HCT116 (cell line): Measurements from ENCODE around the gene NT5DC3. TPM values are rescaled to one million over a fixed set of nuclear protein-coding genes. Genes with fewer than 3 reads are reported as not detected.

Experiments used
- ATAC-seq: fragments of 200-7000 bp; cut with Tn5 transposase; 2 replicates; pipeline ENCODE4 v1.9.1; 2020; ENCODE audit warnings: mild to moderate bottlenecking, moderate library complexity
- BruUV-seq: library from RNA; stranded (reverse); fragments of 400-500 nt; replicated peaks from 2 replicates; lab custom pipeline; 2021; lab: Mats Ljungman, UMichigan
- CTCF ChIA-PET: fragments of 300-600 bp; sonication (Branson Sonifier 250); formaldehyde crosslinking; loops from one replicate; lab custom pipeline; 2021; ENCODE audit warnings: antibody characterized with exemption; lab: Charles Lee
- POLR2A ChIA-PET: fragments of 300-600, 350-600 bp; sonication (Branson Sonifier 250); formaldehyde crosslinking; loops from one replicate; lab custom pipeline; 2021; ENCODE audit warnings: antibody characterized with exemption; lab: Charles Lee
- RAD21 ChIA-PET, 2 experiments: fragments of 300-600 bp; sonication (Branson Sonifier 250); formaldehyde crosslinking; loops; one replicate each; lab custom pipeline; 2023; ENCODE audit warnings: low total read pairs in 2 of 2; ENCODE audit not compliant: uncharacterized antibody in 2 of 2, unreplicated experiment in 2 of 2, low non-redundant PET in 1 of 2; lab: Charles Lee
- DNase-seq: peaks from one replicate; pipeline ENCODE4 v3.0.0-alpha.2; 2010; ENCODE audit warnings: low read depth, low spot score
- H2AFZ ChIP-seq: fragments of 200-600 bp; shearing (Covaris generic), sonication (generic); 2 replicates; pipeline ENCODE4 v1.6.1; 2017; ENCODE audit warnings: low read depth, mixed run types, mixed read lengths, antibody characterized with exemption, low read length; ENCODE audit not compliant: poor library complexity, severe bottlenecking
- H3K27ac ChIP-seq: 2 replicates; pipeline ENCODE4 v1.5.1; 2012; ENCODE audit warnings: low read depth, low read length
- H3K27me3 ChIP-seq: fragments of 200-600 bp; sonication (generic); 2 replicates; pipeline ENCODE4 v1.6.1; 2016; ENCODE audit warnings: mixed run types, low read length, mixed read lengths; ENCODE audit not compliant: insufficient read depth
- H3K36me3 ChIP-seq, 2 experiments: fragments of 200-500 bp in 1 of 2; fragments of 200-600 bp in 1 of 2; sonication (Bioruptor generic) in 1 of 2; sonication (generic) in 1 of 2; 2 replicates each; pipeline versions ENCODE4 v1.5.1 to v1.6.1; 2014 to 2016; ENCODE audit warnings: low read length in 2 of 2, inconsistent platforms in 1 of 2, mixed read lengths in 1 of 2, mixed run types in 1 of 2; ENCODE audit not compliant: insufficient read depth in 2 of 2, control insufficient read depth in 1 of 2
- H3K4me1 ChIP-seq, 2 experiments: fragments of 200-600 bp in 1 of 2; sonication (generic) in 1 of 2; 2 replicates each; pipeline versions ENCODE4 v1.5.1 to v1.6.1; 2012 to 2017; ENCODE audit warnings: low read length in 2 of 2, inconsistent platforms in 1 of 2, mild to moderate bottlenecking in 1 of 2, mixed read lengths in 1 of 2, mixed run types in 1 of 2, moderate library complexity in 1 of 2; ENCODE audit not compliant: insufficient read depth in 2 of 2, control insufficient read depth in 1 of 2
- H3K4me2 ChIP-seq: fragments of 200-600 bp; sonication (generic); 2 replicates; pipeline ENCODE4 v1.6.1; 2017; ENCODE audit warnings: mixed run types, low read length, mixed read lengths
- H3K4me3 ChIP-seq, 2 experiments: fragments of 200-600 bp in 1 of 2; sonication (generic) in 1 of 2; replicated peaks in 1 of 2; 2 replicates each; pipeline ENCODE4 v1.5.1; 2011 to 2016; ENCODE audit warnings: low read length in 2 of 2, control low read depth in 1 of 2, low read depth in 1 of 2, mild to moderate bottlenecking in 1 of 2, mixed read lengths in 1 of 2, mixed run types in 1 of 2
- H3K79me2 ChIP-seq: fragments of 200-600 bp; sonication (generic); 2 replicates; pipeline ENCODE4 v1.6.1; 2017; ENCODE audit warnings: mild to moderate bottlenecking, mixed run types, low read length, moderate library complexity, mixed read lengths; ENCODE audit not compliant: insufficient read depth
- H3K9ac ChIP-seq: fragments of 200-600 bp; sonication (generic); 2 replicates; pipeline ENCODE4 v1.6.1; 2016; ENCODE audit warnings: low read length, mixed read lengths
- H3K9me2 ChIP-seq: fragments of 200-600 bp; sonication (generic), shearing (Covaris generic); 2 replicates; pipeline ENCODE4 v1.6.1; 2017; ENCODE audit warnings: mixed run types, mild to moderate bottlenecking, moderate library complexity; ENCODE audit not compliant: insufficient read depth
- H3K9me3 ChIP-seq, 2 experiments: fragments of 200-500 bp in 1 of 2; fragments of 200-600 bp in 1 of 2; sonication (Bioruptor generic) in 1 of 2; sonication (generic) in 1 of 2; 2 replicates each; pipeline ENCODE4 v1.6.1; 2014 to 2017; ENCODE audit warnings: low read length in 2 of 2, mixed read lengths in 2 of 2, inconsistent platforms in 1 of 2, low read depth in 1 of 2, mild to moderate bottlenecking in 1 of 2, mixed run types in 1 of 2, moderate library complexity in 1 of 2; ENCODE audit not compliant: control insufficient read depth in 1 of 2, insufficient read depth in 1 of 2
- H4K20me1 ChIP-seq: fragments of 200-600 bp; sonication (generic), shearing (Covaris generic); 2 replicates; pipeline ENCODE4 v1.6.1; 2017; ENCODE audit warnings: mixed run types, mild to moderate bottlenecking, moderate library complexity; ENCODE audit not compliant: insufficient read depth
- CBX3 ChIP-seq: IDR thresholded peaks from 2 replicates; pipeline ENCODE4 v1.6.1; 2012; ENCODE audit warnings: low read depth
- CEBPB ChIP-seq: IDR thresholded peaks from 2 replicates; pipeline ENCODE4 v1.6.1; 2012; ENCODE audit warnings: low read depth
- EGR1 ChIP-seq: IDR thresholded peaks from 2 replicates; pipeline ENCODE4 v1.6.1; 2012; ENCODE audit warnings: low read depth
- EZH2 ChIP-seq: fragments of 200-600 bp; sonication (generic); IDR thresholded peaks from 2 replicates; pipeline ENCODE4 v1.6.1; 2017; ENCODE audit warnings: antibody characterized with exemption, mixed run types
- EZH2phosphoT487 ChIP-seq: fragments of 200-600 bp; IDR thresholded peaks from 2 replicates; pipeline ENCODE4 v1.6.1; 2018; ENCODE audit warnings: antibody characterized with exemption, borderline replicate concordance
- FOSL1 ChIP-seq: IDR thresholded peaks from 2 replicates; pipeline ENCODE4 v1.6.1; 2012; ENCODE audit warnings: low read depth
- JUND ChIP-seq: IDR thresholded peaks from 2 replicates; pipeline ENCODE4 v1.6.1; 2012
- POLR2A ChIP-seq: IDR thresholded peaks from 2 replicates; pipeline ENCODE4 v1.7.0; 2011; ENCODE audit warnings: borderline replicate concordance; ENCODE audit not compliant: insufficient read depth, insufficient read length; ENCODE audit errors: extremely low read depth
- POLR2AphosphoS5 ChIP-seq: IDR thresholded peaks from 2 replicates; pipeline ENCODE4 v1.6.1; 2011; ENCODE audit warnings: mild to moderate bottlenecking, low read depth, low read length, moderate library complexity
- RAD21 ChIP-seq: IDR thresholded peaks from 2 replicates; pipeline ENCODE4 v1.6.1; 2012; ENCODE audit warnings: low read depth, mild to moderate bottlenecking
- SIN3A ChIP-seq: IDR thresholded peaks from 2 replicates; pipeline ENCODE4 v1.6.1; 2012; ENCODE audit warnings: low read depth
- SRF ChIP-seq: IDR thresholded peaks from 2 replicates; pipeline ENCODE4 v1.6.1; 2012; ENCODE audit warnings: low read depth
- YY1 ChIP-seq: IDR thresholded peaks from 2 replicates; pipeline ENCODE4 v1.6.1; 2011; ENCODE audit warnings: low read length, low read depth, moderate library complexity, mild to moderate bottlenecking; ENCODE audit not compliant: insufficient replicate concordance; ENCODE audit errors: extremely low read depth
- ZFX ChIP-seq: fragments of 450-650 bp; IDR thresholded peaks from 2 replicates; pipeline ENCODE4 v1.6.1; 2017
- ZNF274 ChIP-seq: fragments of 200-500 bp; sonication (Bioruptor generic); IDR thresholded peaks from 2 replicates; pipeline ENCODE4 v1.6.1; 2014; ENCODE audit warnings: mild to moderate bottlenecking, low read depth, low read length, inconsistent platforms
- intact Hi-C: fragments of 100-400 bp; cut with micrococcal nuclease; formaldehyde crosslinking; loops from 2 replicates; pipeline ENCODE4 v1.10.0; 2022
- total RNA-seq: library from RNA; stranded (reverse); gene quantifications from one replicate; pipeline ENCODE4 v1.2.1, GENCODE V29; 2021; ENCODE audit not compliant: unreplicated experiment
- TF ChIP-seq, protein P1 (sequence below): IDR thresholded peaks from 2 replicates; pipeline ENCODE4 v1.6.1; 2012
- TF ChIP-seq, protein P2 (sequence below): IDR thresholded peaks from 2 replicates; pipeline ENCODE4 v1.6.1; 2011; ENCODE audit warnings: mild to moderate bottlenecking, low read length, moderate library complexity; ENCODE audit not compliant: insufficient replicate concordance; ENCODE audit errors: extremely low read depth
- TF ChIP-seq, protein P3 (sequence below), 3 experiments: fragments of 200-600 bp in 1 of 3; sonication (generic) in 1 of 3; IDR thresholded peaks in 2 of 3; conservative IDR thresholded peaks in 1 of 3; 2 replicates each; pipeline ENCODE4 v1.5.1; 2012 to 2017; ENCODE audit warnings: low read depth in 2 of 3, low read length in 2 of 3, antibody characterized with exemption in 1 of 3, borderline replicate concordance in 1 of 3, control low read depth in 1 of 3, mild to moderate bottlenecking in 1 of 3, mixed read lengths in 1 of 3, mixed run types in 1 of 3, moderate library complexity in 1 of 3; ENCODE audit not compliant: insufficient read depth in 1 of 3

NT5DC3 gene
- total RNA-seq, 1 experiment from 2014 or later: 18.7 TPM

DNA sequence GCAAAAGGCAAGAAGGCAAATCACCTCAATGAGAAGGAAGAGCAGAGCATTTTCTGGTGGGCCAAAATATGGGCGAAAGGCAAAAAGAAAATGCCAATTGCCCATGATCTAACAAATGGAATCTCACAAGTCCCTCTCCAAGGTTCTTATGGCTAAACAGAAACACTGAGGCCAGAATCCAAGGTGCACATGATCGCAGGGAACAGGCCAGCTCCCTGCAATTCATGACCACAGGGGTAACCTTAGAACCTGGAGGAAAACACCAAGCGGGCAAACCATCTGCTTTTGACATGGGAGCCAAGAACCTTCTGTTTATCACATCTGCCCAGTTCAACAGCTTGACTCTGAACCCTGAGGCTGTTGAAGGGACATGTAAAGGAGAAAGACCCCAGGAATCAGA, 60.0 kb downstream of the NT5DC3 start:
- no peak overlapping the region for H3K4me3 ChIP-seq
- peaks cover 4 to 9% of the 10 kb centered on the region in 2 experiments; a peak in 2 of 4 replicates for H3K4me1 ChIP-seq
- TF ChIP-seq POLR2A (no peak), CEBPB (no peak), FOSL1 (no peak), ZFX (no peak), EZH2 (no peak), JUND (no peak), EGR1 (no peak), ZNF274 (no peak), YY1 (no peak), CBX3 (no peak), POLR2AphosphoS5 (no peak), SRF (no peak), SIN3A (no peak), RAD21 (no peak), EZH2phosphoT487 (no peak)
- TF ChIP-seq, protein P1, sequence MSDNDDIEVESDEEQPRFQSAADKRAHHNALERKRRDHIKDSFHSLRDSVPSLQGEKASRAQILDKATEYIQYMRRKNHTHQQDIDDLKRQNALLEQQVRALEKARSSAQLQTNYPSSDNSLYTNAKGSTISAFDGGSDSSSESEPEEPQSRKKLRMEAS: no peak
- TF ChIP-seq, protein P2, sequence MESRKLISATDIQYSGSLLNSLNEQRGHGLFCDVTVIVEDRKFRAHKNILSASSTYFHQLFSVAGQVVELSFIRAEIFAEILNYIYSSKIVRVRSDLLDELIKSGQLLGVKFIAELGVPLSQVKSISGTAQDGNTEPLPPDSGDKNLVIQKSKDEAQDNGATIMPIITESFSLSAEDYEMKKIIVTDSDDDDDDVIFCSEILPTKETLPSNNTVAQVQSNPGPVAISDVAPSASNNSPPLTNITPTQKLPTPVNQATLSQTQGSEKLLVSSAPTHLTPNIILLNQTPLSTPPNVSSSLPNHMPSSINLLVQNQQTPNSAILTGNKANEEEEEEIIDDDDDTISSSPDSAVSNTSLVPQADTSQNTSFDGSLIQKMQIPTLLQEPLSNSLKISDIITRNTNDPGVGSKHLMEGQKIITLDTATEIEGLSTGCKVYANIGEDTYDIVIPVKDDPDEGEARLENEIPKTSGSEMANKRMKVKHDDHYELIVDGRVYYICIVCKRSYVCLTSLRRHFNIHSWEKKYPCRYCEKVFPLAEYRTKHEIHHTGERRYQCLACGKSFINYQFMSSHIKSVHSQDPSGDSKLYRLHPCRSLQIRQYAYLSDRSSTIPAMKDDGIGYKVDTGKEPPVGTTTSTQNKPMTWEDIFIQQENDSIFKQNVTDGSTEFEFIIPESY: no peak
- TF ChIP-seq, protein P3, sequence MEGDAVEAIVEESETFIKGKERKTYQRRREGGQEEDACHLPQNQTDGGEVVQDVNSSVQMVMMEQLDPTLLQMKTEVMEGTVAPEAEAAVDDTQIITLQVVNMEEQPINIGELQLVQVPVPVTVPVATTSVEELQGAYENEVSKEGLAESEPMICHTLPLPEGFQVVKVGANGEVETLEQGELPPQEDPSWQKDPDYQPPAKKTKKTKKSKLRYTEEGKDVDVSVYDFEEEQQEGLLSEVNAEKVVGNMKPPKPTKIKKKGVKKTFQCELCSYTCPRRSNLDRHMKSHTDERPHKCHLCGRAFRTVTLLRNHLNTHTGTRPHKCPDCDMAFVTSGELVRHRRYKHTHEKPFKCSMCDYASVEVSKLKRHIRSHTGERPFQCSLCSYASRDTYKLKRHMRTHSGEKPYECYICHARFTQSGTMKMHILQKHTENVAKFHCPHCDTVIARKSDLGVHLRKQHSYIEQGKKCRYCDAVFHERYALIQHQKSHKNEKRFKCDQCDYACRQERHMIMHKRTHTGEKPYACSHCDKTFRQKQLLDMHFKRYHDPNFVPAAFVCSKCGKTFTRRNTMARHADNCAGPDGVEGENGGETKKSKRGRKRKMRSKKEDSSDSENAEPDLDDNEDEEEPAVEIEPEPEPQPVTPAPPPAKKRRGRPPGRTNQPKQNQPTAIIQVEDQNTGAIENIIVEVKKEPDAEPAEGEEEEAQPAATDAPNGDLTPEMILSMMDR (IDR thresholded peaks at IDR 0.05 in 2 of 3, conservative IDR thresholded peaks at IDR 0.05 in 1 of 3; ENCODE audit: borderline replicate concordance in 1 of 3, insufficient read depth in 1 of 3, low read depth in 2 of 3, low read length in 2 of 3): no peak
- TF ChIP-seq, all 23 proteins: peak for 0
- H3K9ac ChIP-seq: no peak overlapping the region
- intact Hi-C loops: no loop called here
- ATAC-seq: no peak
- H3K36me3 ChIP-seq: peaks cover 21 to 59% of the 10 kb centered on the region in 2 experiments
- no peaks in the 10 kb centered on the region for H4K20me1 ChIP-seq
- H3K4me2 ChIP-seq: no peak overlapping the region
- ChIA-PET CTCF (no interaction called here), POLR2A (no interaction called here), RAD21 (no interaction called here)
- no peaks in the 10 kb centered on the region for H3K9me3 ChIP-seq
- H3K27me3 ChIP-seq: no peaks in the 10 kb centered on the region
- BruUV-seq: no TSS peak
- no peak overlapping the region for H2AFZ ChIP-seq
- no peaks in the 10 kb centered on the region for H3K79me2 ChIP-seq
- no peaks in the 10 kb centered on the region for H3K9me2 ChIP-seq
- H3K27ac ChIP-seq: no peak overlapping the region
- DNase-seq: no peak
